Measurements from ENCODE around the gene MAP4K4. TPM values are rescaled to one million over a fixed set of nuclear protein-coding genes. Genes with fewer than 3 reads are reported as not detected.

The MAP4K4 gene
- total RNA-seq, 2 experiments from 2014 or later, result 42.1 to 43.4 TPM

DNA sequence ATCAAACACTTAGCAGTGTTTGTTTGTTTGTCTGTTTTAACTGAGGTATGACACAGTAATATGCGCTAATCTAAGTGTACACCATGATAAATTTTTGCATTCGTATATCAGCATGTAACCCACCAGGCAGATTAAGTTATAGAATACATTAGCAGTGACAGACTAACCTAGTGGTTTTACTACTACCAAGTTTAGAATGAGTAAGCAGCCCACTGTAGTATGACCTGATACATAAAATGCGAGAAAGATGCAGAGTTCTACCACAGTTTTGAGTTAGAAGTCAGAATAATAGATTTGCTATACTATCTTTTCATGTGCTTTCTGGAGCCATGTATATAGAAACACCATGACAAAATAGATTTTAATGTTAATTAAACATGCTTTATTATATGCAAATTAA lies 19.1 kb upstream of the MAP4K4 start:
- Mint-ChIP-seq H3K9me3 (no peaks in the 10 kb centered on the region), H3K4me1 (ENCODE audit: low read depth) (peaks cover 10% of the 10 kb centered on the region), H3K4me3 (no peak overlapping the region), H3K27me3 (no peaks in the 10 kb centered on the region), H3K36me3 (no peaks in the 10 kb centered on the region), H3K27ac (no peak overlapping the region)
- DNase-seq, result no peak
- ChIA-PET CTCF (no interaction called here), POLR2A (no interaction called here)
- intact Hi-C loops (cut with micrococcal nuclease), result no loop called here

DNA sequence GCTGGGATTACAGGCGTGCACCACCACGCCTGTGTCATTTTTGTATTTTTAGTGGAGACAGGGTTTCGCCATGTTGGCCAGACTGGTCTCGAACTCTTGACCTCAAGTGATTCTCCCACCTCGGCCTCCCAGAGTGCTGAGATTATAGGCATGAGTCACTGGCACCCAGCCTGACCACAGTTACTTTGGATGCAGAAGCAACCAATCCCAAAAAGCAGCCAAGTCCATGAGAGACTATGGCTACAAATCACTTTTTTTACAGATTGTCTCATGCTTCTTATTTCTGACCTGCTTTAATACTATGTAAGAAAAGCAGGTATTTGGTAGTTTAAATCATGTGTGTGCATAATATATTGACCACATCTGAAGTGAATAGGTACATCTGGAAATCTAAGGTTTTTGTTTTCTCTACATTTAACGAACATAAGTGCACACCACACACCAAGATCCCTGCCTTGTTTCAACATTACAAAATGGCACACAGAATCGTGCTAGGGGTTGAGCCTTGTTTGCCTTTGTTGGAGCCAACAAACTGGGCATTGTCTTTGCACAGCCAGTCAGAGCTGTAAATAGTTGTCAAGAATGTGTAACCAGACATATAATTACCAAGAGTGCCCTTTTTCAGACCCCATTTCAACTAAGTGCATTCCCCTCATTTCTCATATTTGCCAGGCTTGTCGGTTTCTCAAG lies 18.3 kb upstream of the MAP4K4 start:
- Mint-ChIP-seq H3K36me3 (no peaks in the 10 kb centered on the region), H3K27me3 (no peaks in the 10 kb centered on the region), H3K4me1 (ENCODE audit: low read depth) (peaks cover 10% of the 10 kb centered on the region), H3K9me3 (no peaks in the 10 kb centered on the region), H3K4me3 (no peak overlapping the region), H3K27ac (no peak overlapping the region)
- DNase-seq, result no peak
- ChIA-PET POLR2A (no interaction called here), CTCF (no interaction called here)
- intact Hi-C loops (cut with micrococcal nuclease), result no loop called here

DNA sequence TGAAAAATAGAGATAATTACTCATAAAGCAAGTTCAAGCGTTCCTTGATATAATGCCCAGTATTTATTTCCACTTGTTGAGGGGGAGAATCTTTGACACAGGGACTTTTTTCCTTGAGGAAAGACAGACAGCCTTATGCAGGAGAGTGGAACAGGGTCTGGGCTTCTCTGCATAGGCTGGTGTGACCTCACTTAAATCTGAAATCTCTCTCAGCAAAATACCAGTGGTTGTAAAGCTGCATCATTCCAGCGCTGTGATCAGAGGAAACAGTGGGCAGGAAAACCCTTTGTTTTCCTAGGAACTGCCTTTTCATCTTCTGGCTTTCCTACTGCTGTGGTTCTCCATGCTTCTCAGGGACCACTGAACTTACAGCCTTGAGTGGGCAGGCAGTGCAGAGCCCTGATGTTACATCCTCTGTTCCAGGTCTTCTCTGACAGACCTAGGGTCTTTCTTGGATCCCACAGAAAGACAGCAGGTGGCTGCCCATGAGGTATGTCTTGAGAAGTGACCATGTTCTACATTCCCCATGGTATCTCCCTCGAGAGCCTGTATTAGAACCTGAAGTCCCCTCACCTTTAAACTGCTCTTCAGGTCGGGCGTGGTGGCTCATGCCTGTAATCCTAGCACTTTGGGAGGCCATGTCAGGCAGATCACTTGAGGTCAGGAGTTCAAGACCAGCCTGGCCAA lies 17.6 kb upstream of the MAP4K4 start:
- Mint-ChIP-seq H3K27me3 (no peaks in the 10 kb centered on the region), H3K27ac (no peak overlapping the region), H3K4me1 (ENCODE audit: low read depth) (peaks cover 10% of the 10 kb centered on the region), H3K36me3 (no peaks in the 10 kb centered on the region), H3K4me3 (no peak overlapping the region), H3K9me3 (no peaks in the 10 kb centered on the region)
- ChIA-PET CTCF (no interaction called here), POLR2A (no interaction called here)
- DNase-seq, result no peak
- intact Hi-C loops (cut with micrococcal nuclease), result no loop called here

DNA sequence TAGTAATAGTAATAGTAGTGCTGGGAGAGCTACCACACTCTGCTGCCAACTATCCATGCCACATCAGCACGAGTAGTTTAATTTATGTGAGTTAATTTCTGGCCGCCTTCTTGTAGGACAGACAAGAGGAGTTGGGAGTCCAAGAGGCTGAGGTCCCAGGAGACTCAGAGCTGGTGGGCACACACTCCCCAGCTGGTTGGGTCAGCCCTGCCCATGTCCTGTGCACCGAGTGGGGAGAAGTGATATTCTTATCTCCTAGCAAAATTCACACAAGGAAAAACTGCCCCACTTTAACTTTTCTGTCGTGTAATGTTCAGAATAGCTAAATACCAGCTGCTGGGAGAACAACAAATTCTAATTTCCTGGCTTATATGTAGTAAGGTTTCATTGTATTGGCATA lies 15.2 kb upstream of the MAP4K4 start:
- H3K27me3 Mint-ChIP-seq, result no peaks in the 10 kb centered on the region

DNA sequence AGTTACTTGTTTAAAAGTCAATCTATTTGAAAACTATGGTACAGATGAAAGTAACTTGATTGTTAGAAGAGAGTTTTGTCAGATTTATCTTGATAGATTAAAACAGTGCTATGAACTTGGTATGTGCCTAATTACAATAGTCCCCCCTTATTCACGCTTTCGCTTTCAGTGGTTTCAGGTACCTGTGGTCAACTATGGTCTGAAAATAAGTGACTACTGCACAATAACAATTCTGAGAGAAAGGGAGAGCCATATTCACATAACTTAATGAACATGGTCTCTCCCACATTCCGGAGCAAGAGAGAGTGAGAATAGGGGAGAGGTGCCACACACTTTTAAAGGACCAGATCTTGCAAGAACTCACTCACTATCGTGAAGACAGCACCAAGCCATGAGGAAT lies 13.2 kb upstream of the MAP4K4 start:
- Mint-ChIP-seq H3K4me1 (ENCODE audit: low read depth) (peaks cover 2% of the 10 kb centered on the region), H3K36me3 (no peaks in the 10 kb centered on the region), H3K4me3 (no peak overlapping the region), H3K27ac (no peak overlapping the region), H3K9me3 (no peaks in the 10 kb centered on the region), H3K27me3 (no peaks in the 10 kb centered on the region)
- ChIA-PET CTCF (no interaction called here), POLR2A (no interaction called here)
- DNase-seq, result no peak
- intact Hi-C loops (cut with micrococcal nuclease), result no loop called here

More for the DNA sequence above, 15.2 kb upstream of the MAP4K4 start:
- no peak overlapping the region for H3K27ac Mint-ChIP-seq
- no peak for DNase-seq
- intact Hi-C loops (cut with micrococcal nuclease), result no loop called here
- CTCF ChIA-PET, result no interaction called here
- H3K4me1 Mint-ChIP-seq (ENCODE audit: low read depth), result no peaks in the 10 kb centered on the region
- no peak overlapping the region for H3K4me3 Mint-ChIP-seq
- no peaks in the 10 kb centered on the region for H3K9me3 Mint-ChIP-seq
- no peaks in the 10 kb centered on the region for H3K36me3 Mint-ChIP-seq
- POLR2A ChIA-PET, result no interaction called here

DNA sequence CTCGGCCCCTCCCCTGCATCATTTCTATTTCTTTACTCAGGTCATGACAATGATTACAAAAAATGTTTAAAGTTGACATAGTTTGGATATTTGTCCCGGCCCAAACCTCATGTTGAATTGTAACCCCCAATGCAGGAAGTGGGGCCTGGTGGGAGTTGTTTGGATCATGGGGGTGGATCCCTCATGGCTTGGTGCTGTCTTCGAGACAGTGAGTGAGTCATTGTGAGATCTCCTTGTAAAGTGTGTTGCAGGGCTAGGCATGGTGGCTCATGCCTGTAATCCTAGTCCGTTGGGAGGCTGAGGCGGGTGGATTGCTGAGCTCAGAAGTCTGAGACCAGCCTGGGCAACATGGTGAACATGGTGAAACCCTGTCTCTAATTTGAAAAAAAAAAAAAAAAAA lies 9.2 kb upstream of the MAP4K4 start:
- H3K9me3 Mint-ChIP-seq, result no peaks in the 10 kb centered on the region
- no peak overlapping the region for H3K27ac Mint-ChIP-seq
- H3K36me3 Mint-ChIP-seq, result no peaks in the 10 kb centered on the region
- ChIA-PET CTCF (interaction anchor here (0.9 kb wide), 1 partner anchor 83 kb away, joined by 3 read pairs; no protein-coding TSS in a partner anchor), POLR2A (no interaction called here)
- intact Hi-C loops (cut with micrococcal nuclease), result no loop called here
- no peak overlapping the region for H3K4me3 Mint-ChIP-seq
- H3K27me3 Mint-ChIP-seq, result no peaks in the 10 kb centered on the region
- DNase-seq, result no peak
- peaks cover 21% of the 10 kb centered on the region for H3K4me1 Mint-ChIP-seq (ENCODE audit: low read depth)

DNA sequence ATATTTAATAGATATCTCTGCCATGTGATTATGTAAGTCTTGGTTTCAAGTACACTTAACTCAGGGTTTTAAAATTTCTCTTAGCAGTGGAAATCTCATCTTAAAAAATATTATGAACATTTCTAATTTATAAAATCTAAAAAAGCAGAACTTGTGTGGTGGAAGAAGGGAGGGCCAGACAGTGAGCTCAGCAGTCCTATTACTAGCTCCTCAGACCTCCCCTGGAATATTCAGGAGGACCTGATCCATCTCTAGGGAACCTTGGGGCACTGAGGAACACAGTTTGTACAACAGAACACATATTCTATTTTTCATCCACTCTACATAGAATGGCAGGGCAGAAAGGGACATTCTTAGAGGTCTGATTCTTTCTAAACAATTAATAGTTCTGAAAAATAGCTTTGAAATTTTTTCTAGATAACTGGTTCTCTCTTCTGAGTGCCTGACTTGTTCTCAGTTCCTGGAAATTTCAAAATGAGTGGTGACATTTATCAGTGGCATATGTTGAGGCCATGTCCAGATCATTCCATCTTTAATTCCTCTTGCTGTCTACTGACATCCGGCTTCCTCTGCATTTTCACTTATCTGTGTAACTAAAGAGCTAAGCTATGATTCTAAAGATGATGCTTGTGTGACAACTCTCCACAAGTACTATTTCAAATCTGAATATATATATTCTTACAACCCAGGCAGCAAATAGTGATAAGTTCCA lies 8.2 kb upstream of the MAP4K4 start:
- POLR2A ChIA-PET, result no interaction called here
- Mint-ChIP-seq H3K9me3 (no peaks in the 10 kb centered on the region), H3K4me3 (no peak overlapping the region), H3K4me1 (ENCODE audit: low read depth) (peaks cover 21% of the 10 kb centered on the region), H3K27ac (no peak overlapping the region), H3K36me3 (no peaks in the 10 kb centered on the region), H3K27me3 (no peaks in the 10 kb centered on the region)
- intact Hi-C loops (cut with micrococcal nuclease), result no loop called here
- CTCF ChIA-PET, result interaction anchor here (1.2 kb wide), 2 partner anchors 270 to 348 kb away, joined by 3 to 4 read pairs; no protein-coding TSS in a partner anchor
- no peak for DNase-seq

DNA sequence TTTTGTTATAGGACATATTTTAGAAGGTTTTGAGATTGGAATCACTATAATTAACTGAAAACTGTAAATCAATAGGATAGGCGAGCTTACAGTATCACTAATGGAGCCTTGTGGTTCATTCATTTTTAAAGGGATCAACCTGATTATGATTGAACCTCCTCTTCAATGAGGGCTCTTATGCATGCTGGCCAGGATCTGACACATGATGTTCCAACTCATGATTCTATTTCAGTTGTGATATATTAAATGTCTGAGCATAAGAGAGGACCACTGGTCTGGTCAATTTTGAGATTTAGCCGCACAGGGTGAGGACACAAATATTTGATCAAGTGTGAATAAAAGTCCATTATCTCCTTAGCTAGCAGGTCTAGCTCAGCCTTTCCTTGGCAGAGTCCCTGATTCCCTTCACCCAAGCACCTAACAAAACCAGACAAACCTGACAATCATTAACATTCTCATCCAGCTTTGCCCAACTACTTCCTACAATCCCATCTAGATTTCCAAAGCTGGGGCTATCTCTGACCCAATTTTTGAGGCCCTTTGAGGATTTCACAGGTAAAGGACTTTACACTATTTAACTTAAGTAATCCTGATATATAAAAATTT lies 6.9 kb upstream of the MAP4K4 start:
- peaks cover 3% of the 10 kb centered on the region for H3K9me3 Mint-ChIP-seq
- H3K36me3 Mint-ChIP-seq, result no peaks in the 10 kb centered on the region
- ChIA-PET CTCF (no interaction called here), POLR2A (interaction anchor here (1.7 kb wide), 1 partner anchor 15 kb away, joined by 3 read pairs; no protein-coding TSS in a partner anchor)
- intact Hi-C loops (cut with micrococcal nuclease), result no loop called here
- no peaks in the 10 kb centered on the region for H3K27me3 Mint-ChIP-seq
- no peak for DNase-seq
- no peak overlapping the region for H3K27ac Mint-ChIP-seq
- H3K4me3 Mint-ChIP-seq, result no peak overlapping the region
- H3K4me1 Mint-ChIP-seq (ENCODE audit: low read depth), result peaks cover 21% of the 10 kb centered on the region

DNA sequence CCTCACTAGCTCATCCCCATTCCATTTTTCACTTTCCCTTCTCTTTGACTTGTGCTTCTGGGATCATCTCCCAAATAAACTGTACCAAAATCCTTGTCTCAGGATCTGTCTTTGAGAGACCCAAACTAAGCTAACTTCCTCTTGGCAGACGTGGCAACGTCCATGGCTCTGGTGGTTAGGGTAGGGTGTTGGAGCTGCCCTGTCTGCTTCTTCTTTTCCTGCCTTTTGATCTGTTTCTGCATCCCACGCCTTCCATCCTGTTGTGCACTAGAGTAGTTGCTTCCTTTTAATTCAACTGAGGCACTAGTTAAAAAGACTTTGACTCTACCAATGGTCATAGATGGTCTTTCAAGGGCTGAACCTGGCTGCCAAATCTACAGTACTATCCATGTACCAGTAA lies 5.5 kb upstream of the MAP4K4 start:
- Mint-ChIP-seq H3K4me1 (ENCODE audit: low read depth) (peaks cover 26% of the 10 kb centered on the region), H3K4me3 (no peak overlapping the region), H3K36me3 (no peaks in the 10 kb centered on the region), H3K27ac (no peak overlapping the region), H3K27me3 (no peaks in the 10 kb centered on the region), H3K9me3 (peaks cover 3% of the 10 kb centered on the region)
- intact Hi-C loops (cut with micrococcal nuclease), result no loop called here
- ChIA-PET CTCF (interaction anchor here (0.7 to 0.9 kb wide), 2 partner anchors 154 to 273 kb away, joined by 3 to 4 read pairs; no protein-coding TSS in a partner anchor), POLR2A (interaction anchor here (1.7 kb wide), 1 partner anchor 16 kb away, joined by 3 read pairs; no protein-coding TSS in a partner anchor)
- no peak for DNase-seq

DNA sequence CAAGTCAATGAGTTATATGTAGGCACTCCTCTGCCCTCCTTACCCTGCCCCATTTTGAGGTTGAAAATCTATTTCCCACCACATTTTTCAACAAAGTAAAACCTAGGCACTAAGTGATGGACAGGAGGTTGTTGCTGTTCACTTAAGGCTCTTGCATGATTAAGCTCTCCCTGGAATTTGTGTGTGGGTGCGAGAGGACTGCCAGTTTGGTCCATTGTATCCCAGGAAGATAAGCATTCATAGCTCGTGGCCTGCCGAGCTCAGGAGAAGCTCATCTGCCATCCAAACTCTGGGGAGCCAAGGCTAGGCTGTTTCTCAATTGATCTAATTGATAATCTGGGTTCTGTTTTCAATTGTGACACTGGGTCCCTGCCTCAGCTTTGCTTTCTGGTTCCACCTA lies 4.7 kb upstream of the MAP4K4 start:
- H3K27ac Mint-ChIP-seq, result no peak overlapping the region
- ChIA-PET POLR2A (no interaction called here), CTCF (interaction anchor here (0.9 kb wide), 1 partner anchor 274 kb away, joined by 4 read pairs; no protein-coding TSS in a partner anchor)
- no peak for DNase-seq
- no peaks in the 10 kb centered on the region for H3K36me3 Mint-ChIP-seq
- H3K4me1 Mint-ChIP-seq (ENCODE audit: low read depth), result peaks cover 26% of the 10 kb centered on the region
- H3K27me3 Mint-ChIP-seq, result no peaks in the 10 kb centered on the region
- peaks cover 3% of the 10 kb centered on the region for H3K9me3 Mint-ChIP-seq
- no peak overlapping the region for H3K4me3 Mint-ChIP-seq
- intact Hi-C loops (cut with micrococcal nuclease), result no loop called here

DNA sequence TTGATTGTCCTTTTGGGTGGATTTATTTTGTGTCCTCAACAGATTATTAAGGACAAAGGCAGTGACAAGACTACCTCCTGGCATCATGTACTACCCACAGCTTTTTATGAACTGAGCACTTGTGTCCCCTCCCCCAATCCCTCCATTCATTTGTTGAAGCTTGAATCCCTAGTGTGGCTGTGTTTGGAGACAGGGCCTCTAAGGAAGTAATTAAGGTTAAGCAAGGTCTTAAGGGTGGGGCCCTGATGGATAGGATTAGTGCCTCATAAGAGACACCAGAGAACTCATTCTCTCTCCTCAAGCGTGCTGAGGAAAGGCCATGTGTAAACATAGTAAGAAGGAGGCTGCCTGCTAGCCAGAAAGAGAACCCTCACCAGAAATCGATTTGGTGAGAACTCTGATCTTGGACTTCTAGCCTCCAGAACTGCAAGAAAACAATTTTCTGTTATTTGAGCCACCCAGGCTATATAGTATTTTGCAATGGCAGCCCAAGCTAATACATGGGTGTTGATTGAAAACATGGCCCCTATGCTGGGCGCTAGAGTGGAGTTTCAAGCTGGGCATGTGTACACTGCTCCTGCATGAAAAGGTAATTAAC lies 3.4 kb upstream of the MAP4K4 start:
- Mint-ChIP-seq H3K27ac (no peak overlapping the region), H3K36me3 (no peaks in the 10 kb centered on the region), H3K4me3 (no peak overlapping the region), H3K27me3 (no peaks in the 10 kb centered on the region), H3K4me1 (ENCODE audit: low read depth) (peaks cover 26% of the 10 kb centered on the region), H3K9me3 (peaks cover 3% of the 10 kb centered on the region)
- DNase-seq, result no peak
- intact Hi-C loops (cut with micrococcal nuclease), result no loop called here
- CTCF ChIA-PET, result interaction anchor here (1.1 kb wide), 1 partner anchor 57 kb away, joined by 4 read pairs; no protein-coding TSS in a partner anchor
- POLR2A ChIA-PET, result no interaction called here

Measured in activated CD4-positive, alpha-beta memory T cell treated with anti-CD3 and anti-CD28 coated beads for 36 hours (primary cell).